MG63 (cell line): ENCODE data around the gene NACC2. TPM values are rescaled to one million over a fixed set of nuclear protein-coding genes. Genes with fewer than 3 reads are reported as not detected.

Source experiments
- DNase-seq: peaks from one replicate; pipeline ENCODE4 v3.0.0-alpha.2; 2020
- H3K27me3 ChIP-seq: fragments of 250-450 bp; sonication (Bioruptor Pico); 2 replicates; pipeline ENCODE4 v1.5.1; 2020; ENCODE audit warnings: mild to moderate bottlenecking, moderate library complexity
- H3K36me3 ChIP-seq: fragments of 250-450 bp; sonication (Bioruptor Pico); 2 replicates; pipeline ENCODE4 v1.5.1; 2020; ENCODE audit warnings: mild to moderate bottlenecking, moderate library complexity
- H3K4me3 ChIP-seq: fragments of 250-450 bp; sonication (Bioruptor Pico); 2 replicates; pipeline ENCODE4 v1.5.1; 2020; ENCODE audit warnings: mild to moderate bottlenecking, moderate library complexity
- H3K9me3 ChIP-seq: fragments of 250-450 bp; sonication (Bioruptor Pico); 2 replicates; pipeline ENCODE4 v1.5.1; 2020; ENCODE audit warnings: mild to moderate bottlenecking, moderate library complexity
- total RNA-seq: library from RNA; depleted of rRNA; stranded (reverse); fragments of >200 nt; shearing (Covaris generic); gene quantifications from 2 replicates; pipeline ENCODE4 v1.2.3, GENCODE V29; 2014; ENCODE audit warnings: low replicate concordance

Gene NACC2
- total RNA-seq, 1 experiment from 2014 or later: 22.4 TPM

DNA sequence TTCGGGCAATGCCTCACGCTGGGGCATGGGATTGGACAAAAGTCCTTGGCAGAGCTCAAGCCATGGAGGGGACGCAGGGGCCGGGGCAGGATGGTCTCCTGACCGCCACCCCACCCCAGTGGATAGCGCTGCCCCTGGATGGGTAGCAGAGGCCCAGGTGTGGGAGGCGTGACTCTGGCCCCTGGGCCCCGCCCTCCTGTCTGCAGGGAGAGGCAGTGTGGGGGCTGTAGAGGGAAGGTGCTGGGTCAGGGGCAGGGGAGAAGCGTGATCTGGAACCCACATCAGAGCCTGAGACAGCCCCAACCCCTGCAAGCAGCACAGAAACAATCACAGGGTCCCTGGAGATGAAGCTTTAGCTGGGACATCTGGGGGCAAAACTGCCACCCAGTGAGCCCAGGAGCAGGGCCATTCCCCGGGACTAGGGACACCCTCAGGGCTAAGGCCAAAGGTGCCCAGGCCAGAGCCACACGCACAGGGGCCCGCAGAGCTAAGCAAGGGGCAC lies 36.2 kb downstream of the NACC2 start:
- no peak for DNase-seq
- H3K36me3 ChIP-seq: peaks cover 8% of the 10 kb centered on the region
- H3K27me3 ChIP-seq: no peaks in the 10 kb centered on the region
- no peaks in the 10 kb centered on the region for H3K9me3 ChIP-seq
- no peak overlapping the region for H3K4me3 ChIP-seq

DNA sequence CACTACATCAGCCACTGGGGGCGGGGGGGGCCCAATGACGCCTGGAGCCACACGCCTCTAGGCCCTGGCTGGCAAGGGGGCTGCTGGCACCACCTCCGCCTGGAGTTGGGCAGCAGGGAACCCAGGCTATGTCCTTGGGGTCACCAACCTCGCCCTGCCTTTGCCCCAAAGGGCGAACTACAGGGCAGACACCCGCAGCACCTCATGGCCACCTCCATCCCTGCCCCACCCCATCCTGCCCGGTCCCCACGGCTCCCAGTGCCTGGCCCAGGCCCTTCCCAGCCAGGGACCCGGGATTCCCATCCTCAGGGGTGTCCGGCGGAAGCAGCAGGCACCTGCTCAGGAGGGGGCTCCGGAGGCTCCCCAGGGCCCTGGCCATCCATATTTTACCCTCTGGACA lies 37.0 kb downstream of the NACC2 start:
- Histone ChIP-seq H3K36me3 (peaks cover 11% of the 10 kb centered on the region), H3K9me3 (no peaks in the 10 kb centered on the region), H3K27me3 (no peaks in the 10 kb centered on the region), H3K4me3 (no peak overlapping the region)
- no peak for DNase-seq

DNA sequence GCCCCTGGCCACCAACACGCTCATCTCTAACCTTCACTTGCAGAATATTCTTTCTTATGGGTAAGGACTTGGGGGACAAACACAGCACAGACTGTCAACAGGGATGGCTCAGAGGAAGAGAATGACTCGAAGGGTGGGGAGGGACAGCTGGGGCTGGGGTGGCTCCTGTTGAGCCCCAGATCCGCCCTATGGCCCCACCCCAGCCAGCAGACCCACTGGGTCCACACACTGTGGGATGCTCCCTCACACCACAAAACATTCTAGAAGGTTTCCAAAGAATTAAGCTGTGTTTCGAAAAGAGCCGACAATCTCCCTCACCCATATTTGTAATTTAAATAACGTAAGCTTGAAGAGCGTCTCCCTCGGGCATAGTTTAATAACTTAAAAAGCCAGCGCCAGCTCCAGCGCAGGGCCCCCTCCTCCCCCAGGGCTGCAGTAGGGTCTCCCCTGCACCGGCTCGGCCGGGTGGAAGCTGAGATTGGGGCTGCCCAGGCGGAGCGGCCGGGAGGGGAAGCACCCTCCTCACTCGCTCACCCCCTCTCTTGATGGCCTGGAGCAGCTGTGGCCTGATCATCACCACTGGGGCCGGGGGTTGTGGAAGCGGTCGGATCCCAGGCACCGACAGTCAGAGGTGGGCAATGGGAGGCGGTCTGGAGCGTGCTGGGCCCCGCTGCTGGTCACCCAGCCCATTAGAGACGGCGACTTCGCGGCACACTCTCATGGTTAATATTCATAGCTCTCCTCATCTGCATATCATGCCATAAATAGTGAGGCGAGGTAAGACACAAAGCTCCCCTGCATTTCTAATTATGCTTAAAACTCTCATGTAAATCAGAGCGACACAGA lies 37.6 kb downstream of the NACC2 start:
- no peaks in the 10 kb centered on the region for H3K9me3 ChIP-seq
- peaks cover 9% of the 10 kb centered on the region; the same call in 1 of the 2 replicates for H3K36me3 ChIP-seq
- DNase-seq: no peak
- no peak overlapping the region for H3K4me3 ChIP-seq
- H3K27me3 ChIP-seq: no peaks in the 10 kb centered on the region

DNA sequence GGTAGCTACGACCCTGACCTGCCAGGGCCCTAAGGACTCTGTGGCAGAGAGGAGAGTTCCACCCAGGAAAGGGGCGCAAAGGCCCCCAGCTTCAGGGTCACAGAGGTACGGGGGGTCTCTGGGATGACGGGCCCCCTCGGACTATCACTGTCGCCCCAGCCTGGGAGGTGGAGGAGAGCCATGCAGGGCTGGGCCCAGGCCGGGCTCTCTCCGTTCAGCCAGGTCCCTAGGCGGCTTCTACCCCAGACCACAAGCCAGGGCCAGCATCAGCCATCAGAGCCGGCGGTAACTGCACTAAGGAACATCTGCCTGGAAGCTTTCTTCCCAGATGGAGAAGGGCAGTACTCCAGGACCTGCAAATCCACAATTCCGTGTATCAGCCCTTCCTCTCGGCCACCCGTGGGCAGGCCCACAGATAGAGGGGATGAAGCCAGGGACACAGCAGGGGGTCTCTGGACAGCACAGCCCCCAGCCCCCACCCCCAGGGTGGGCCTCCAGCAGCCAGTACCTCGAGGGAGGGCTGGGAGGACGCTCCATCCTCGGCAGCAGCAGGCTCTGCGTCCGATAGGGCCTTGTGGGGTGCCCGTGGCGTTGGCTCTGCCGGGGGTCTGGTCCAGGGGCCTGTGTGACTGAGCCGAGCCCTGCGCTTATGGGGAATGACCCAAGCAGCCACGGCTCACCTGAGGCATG lies 38.4 kb downstream of the NACC2 start:
- DNase-seq: no peak
- no peak overlapping the region for H3K4me3 ChIP-seq

DNA sequence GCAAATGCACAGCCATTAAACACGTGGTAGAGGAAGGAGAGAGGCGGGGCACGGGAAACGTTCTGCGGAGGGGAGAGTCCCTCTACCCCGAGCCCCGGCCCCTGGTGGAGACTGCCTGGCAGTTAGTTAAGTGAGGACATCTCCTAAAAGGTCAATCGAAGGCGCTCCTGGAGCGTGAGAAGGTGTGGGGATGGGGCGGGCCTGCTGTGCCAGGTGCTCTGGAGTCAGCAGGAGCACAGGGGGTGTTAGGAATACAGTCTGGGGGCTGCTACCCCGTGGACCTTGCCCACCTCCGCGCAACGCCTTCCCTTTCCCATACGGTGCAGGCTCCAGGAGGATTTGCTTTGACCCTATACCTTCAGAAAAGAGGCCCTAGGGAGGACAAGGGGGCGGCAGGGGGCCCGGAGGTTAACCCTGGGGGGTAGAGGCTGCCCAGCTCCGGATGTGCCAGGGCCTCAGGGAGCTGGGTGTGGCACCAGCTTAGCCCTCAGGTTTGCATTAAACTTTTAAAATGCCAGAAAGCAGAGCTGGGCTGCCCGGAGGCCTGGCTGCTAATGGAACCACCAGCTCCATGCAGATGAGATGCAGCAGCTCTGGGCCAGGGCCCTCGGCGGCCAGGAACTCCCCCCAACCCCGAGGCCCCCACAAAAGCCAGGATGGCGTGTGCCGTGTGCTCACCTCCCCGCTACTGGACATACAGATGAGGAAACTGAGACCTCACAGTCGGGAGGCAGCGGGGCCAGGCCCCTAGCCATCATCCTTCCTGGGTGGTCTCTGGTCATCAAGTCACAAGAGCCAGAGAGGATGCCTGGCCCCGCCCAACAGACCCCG lies 39.2 kb downstream of the NACC2 start:
- Histone ChIP-seq H3K27me3 (no peaks in the 10 kb centered on the region), H3K4me3 (no peak overlapping the region), H3K36me3 (peaks cover 5% of the 10 kb centered on the region; the same call in 1 of the 2 replicates), H3K9me3 (no peaks in the 10 kb centered on the region)
- DNase-seq: no peak

More for the DNA sequence above, 38.4 kb downstream of the NACC2 start:
- H3K27me3 ChIP-seq: no peaks in the 10 kb centered on the region
- peaks cover 5% of the 10 kb centered on the region; the same call in 1 of the 2 replicates for H3K36me3 ChIP-seq
- H3K9me3 ChIP-seq: no peaks in the 10 kb centered on the region

DNA sequence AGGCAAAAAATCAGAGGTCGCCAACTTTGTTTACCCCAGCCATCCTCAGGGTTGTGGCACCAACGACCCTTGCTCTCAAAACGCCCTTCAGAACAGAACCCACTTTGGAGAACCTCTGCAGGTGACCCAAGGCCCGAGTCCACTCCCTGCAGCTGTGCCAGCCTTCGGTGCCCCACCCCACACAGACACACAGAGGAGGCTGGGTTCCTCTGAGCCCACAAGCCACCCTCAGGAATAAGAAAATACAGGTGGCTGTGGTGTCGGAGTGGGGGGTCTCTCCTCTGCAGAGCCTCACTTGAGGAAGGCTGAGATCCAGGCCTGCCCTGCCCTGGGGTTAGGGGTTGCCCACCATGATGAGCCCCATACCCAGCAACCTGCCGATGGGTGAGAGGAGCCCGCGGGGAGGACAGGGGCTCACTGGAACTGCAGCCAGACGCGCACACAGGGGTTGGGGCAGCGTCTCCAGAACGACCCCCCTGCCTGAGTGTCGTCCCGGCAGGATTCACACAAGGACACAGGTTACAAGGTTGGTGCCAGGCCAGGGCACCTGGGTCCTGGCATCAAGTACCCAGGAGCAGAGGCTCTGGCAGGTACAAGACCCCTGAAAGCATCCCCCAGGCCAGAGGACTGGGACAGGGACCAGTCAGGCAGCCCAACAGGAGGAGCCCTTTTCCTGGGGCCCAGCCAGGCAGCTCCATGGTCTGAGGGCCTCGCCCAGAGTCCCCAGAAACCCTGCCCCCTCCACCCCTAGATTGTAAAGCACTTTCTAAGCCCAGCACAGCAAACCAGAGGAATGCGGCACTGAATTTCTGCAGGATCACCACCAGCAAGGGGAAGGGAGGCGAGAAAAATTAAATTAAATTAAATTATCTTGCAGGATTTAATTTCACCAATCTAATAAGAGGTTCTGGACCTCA lies 40.0 kb downstream of the NACC2 start:
- DNase-seq: no peak
- Histone ChIP-seq H3K9me3 (no peaks in the 10 kb centered on the region), H3K27me3 (no peaks in the 10 kb centered on the region), H3K36me3 (peaks cover 9% of the 10 kb centered on the region), H3K4me3 (no peak overlapping the region)

DNA sequence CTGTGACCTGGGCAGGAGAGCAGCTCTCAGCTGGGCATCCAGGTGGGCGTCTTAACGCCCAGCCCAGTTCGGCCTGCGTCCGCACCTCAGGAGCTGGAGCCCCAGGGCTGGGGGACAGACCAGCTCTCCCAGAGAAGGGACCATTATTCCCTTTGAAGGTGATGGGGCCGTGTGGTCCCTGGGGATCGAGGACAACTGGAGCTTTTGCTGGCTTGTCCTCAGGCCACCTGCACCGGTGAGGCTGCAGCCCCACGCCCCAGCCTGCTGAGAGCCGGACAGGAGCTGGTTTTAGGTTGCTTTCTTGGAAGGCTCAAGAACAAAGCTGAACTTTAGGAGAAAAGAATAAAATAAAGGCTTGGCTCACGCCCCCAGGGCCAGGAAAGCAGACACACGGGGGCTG lies 40.9 kb downstream of the NACC2 start:
- Histone ChIP-seq H3K27me3 (no peaks in the 10 kb centered on the region), H3K4me3 (no peak overlapping the region), H3K9me3 (no peaks in the 10 kb centered on the region), H3K36me3 (peaks cover 10% of the 10 kb centered on the region)
- no peak for DNase-seq

DNA sequence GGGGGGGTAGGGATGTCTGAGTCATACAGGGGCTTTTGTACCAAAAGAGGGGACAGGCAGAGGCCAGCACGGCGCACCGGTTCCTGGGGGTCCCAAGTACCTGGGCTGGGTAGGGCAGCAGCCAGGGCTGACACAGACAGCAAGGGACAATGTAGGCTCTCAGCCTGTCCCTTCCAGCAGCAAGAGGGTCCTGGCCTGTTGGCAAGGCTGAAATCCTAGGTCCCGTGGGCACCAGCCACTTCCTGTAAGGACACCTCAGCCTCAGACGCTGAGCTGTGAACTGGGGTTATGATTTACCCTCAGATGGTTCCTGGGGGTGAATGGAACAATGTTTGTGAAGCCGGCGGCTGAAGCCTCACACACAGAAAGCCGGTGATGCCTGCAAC lies 41.3 kb downstream of the NACC2 start:
- H3K4me3 ChIP-seq: no peak overlapping the region
- H3K36me3 ChIP-seq: peaks cover 12% of the 10 kb centered on the region
- H3K27me3 ChIP-seq: no peaks in the 10 kb centered on the region
- H3K9me3 ChIP-seq: no peaks in the 10 kb centered on the region
- DNase-seq: no peak

DNA sequence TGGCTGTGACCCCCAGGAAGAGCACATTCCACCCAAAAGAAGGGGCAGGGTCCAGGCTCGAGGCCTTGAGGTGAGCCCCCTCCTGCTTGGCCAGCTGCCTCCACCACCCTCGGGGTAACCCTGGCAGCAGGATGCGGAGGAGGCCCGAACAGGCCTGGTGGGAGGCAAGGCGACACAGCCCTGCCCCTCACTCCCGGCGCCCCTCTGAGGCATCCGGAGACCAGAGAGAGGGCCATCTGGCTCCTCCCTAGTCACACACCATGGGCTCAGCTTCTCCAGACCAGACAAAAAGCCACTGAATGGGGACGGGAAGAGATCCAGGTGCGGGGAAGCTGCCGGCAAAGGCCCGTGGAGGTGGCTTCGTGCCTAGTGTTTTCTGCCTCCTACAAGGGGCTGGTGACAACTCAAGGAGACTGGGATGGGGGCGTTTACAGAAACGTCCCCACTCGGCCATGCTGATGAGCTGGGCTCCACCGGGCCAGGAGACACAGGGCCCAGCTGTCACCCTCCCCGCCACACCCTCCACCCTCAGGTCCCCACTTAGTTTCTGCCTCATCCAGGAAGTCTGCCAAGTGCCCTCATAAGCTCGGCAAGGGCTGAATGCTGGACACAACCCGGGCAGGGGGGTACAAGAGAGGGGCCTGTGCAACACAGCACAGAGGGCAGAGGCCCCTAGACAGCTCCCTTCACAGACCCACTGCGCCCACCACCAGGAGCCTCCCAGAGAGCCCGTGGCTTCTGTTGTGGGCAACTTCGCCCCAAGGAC lies 41.9 kb downstream of the NACC2 start:
- Histone ChIP-seq H3K9me3 (no peaks in the 10 kb centered on the region), H3K36me3 (peaks cover 18% of the 10 kb centered on the region), H3K27me3 (no peaks in the 10 kb centered on the region), H3K4me3 (peak overlapping the region; percentile 52)
- DNase-seq: peak; percentile 59

DNA sequence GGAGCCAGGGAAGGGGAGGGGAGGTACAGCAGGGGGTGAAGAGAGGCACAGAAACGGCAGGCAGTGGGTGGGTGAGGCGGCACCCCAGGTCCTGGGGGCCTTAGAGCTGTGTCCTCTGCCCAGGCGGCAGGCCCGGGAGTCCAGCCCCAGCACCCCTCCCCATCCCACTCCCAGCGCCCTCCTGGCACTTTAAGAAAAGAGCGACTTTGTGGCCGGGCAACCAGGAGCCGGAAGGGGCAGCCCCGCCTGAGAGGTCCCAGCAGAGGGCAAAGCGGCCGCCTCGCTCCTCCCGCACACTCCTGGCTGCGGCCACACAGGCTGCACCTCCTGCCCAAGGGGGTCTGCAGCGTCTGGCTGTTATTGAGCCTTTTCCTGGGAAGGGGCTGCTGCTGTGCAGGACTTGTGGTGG lies 42.6 kb downstream of the NACC2 start:
- DNase-seq: peak; percentile 86
- Histone ChIP-seq H3K27me3 (no peaks in the 10 kb centered on the region), H3K9me3 (no peaks in the 10 kb centered on the region), H3K36me3 (peaks cover 23% of the 10 kb centered on the region), H3K4me3 (peak overlapping the region; percentile 52)

DNA sequence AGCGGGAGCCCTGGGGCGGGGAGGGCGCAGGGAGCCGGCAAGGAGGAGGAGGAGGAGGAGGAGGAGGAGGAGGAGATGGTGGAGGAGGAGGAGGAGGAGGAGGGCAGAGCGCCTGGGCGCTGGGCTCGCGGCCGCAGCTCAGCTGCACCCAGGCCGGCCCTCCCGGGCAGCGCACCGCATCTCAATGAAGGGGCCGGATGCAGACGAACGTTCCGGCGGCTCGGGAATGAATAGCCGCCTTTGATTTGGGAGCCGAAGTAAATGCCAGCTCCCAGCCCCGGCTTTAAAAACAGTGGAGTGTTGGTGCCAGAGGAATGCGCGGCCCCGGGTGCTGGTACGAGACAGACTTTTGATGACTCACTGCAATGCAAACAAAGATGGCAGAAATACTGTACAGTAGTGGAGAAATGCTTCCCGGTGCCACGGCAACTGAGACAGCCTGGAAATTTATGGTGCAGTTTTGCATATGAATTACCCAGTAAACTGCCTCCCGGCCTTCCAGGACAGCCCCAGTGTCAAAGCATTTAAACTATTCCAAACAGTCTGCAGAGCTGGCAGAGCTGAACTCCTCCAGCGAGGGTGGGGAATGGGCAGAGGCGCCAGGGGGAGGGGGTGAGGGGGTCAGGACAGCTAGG lies 43.1 kb downstream of the NACC2 start:
- Histone ChIP-seq H3K9me3 (no peaks in the 10 kb centered on the region), H3K4me3 (peak overlapping the region; percentile 52), H3K27me3 (no peaks in the 10 kb centered on the region), H3K36me3 (peaks cover 25% of the 10 kb centered on the region)
- peak; percentile 94 for DNase-seq

DNA sequence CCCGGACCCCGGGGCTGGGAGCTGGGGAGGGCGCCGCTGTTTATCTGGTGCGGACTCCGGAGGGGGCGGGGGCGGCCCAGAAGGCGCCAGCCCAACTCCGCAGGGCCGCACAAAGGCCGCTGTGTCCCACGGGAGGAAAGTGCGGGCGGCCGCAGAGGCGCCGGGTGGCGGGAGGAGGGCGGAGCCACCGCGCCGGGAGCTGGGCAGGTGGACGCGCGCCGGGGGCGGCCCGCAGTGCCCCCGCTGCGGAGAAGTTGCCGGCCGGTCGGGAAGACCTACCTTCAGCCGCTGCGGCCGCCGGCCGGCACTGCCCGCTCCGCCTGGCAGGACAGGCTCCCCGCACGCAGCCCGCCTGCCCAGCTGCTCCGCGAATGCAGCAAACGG lies 43.6 kb downstream of the NACC2 start:
- Histone ChIP-seq H3K9me3 (no peaks in the 10 kb centered on the region), H3K36me3 (peaks cover 27% of the 10 kb centered on the region), H3K4me3 (peak overlapping the region; percentile 52), H3K27me3 (no peaks in the 10 kb centered on the region)
- DNase-seq: peak; percentile 42

DNA sequence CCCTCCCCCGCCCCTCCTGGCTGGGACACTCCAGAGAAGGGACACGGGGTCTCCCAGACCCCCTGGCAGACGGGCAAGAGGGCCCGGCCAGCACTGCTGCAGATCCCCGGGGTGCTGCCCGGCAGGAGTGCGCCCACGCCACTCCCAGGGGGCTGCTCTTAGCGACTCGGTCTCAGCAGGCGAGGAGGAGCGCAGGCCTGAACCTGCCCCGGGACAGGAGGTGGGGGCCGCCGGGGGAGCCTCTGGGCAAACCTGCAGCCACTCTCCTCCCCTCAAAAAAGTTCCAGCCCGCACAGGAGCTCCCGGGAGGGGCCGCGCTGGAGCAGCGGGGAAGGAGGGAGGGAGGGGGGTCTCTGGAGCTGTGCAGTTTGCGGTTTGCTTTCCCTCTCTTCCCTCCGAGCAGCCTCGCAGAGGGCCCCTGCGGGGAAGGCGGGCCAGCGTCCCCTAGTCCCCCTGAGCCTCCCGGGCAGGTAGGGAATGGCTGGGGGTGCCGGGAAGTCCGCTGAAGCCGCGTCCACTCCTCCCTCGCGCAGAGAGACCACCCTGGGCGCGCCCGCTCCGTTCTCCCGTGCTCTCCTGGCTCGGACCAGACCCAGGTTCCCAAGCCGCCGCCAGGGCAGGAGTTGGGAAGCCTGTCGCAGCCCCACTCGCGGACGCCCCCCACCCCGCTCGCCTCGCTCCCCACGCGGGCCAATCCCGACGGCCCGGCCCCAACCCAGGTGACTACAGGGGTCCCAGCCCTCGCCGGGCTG lies 44.2 kb downstream of the NACC2 start:
- Histone ChIP-seq H3K4me3 (peak overlapping the region; percentile 52), H3K9me3 (no peaks in the 10 kb centered on the region)
- DNase-seq: no peak

DNA sequence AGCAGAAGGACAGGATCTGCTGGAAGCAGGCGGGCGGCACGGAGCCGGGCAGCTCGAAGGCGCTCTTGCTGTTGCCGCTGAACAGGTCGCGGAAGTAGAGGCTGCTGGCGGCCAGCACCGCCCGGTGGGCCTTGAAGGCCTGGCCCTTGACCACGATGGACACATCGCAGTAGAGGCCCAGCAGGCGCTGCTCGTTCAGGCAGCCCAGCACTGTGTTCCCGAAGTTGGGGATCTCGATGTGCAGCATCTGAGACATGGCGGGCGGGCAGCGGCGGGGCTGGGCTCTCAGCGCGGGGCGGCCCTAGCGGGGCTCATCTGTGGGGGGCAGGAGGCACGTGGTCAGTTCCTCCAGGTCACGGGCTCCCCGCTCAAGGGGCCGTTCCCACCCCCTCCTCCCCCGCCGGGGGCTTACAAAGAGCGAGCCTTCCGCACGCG lies 44.8 kb downstream of the NACC2 start:
- Histone ChIP-seq H3K27me3 (no peaks in the 10 kb centered on the region), H3K9me3 (no peaks in the 10 kb centered on the region), H3K36me3 (peaks cover 30% of the 10 kb centered on the region), H3K4me3 (no peak overlapping the region)
- no peak for DNase-seq

More for the DNA sequence above, 44.2 kb downstream of the NACC2 start:
- Histone ChIP-seq H3K27me3 (no peaks in the 10 kb centered on the region), H3K36me3 (peaks cover 30% of the 10 kb centered on the region)
